Thoracic aorta (tissue), 2 donors: ENCODE results near the gene TRIM28. TPM values are rescaled to one million over a fixed set of nuclear protein-coding genes. Genes with fewer than 3 reads are reported as not detected.

Experiments used
- ATAC-seq: fragments of 150-250 bp; one replicate; pipeline ENCODE4 v1.8.0; 2017; ENCODE audit warnings: low read depth; ENCODE audit not compliant: insufficient number of reproducible peaks, low FRiP score
- DNase-seq: peaks from one replicate; pipeline ENCODE4 v3.0.0-alpha.2; 2020; ENCODE audit warnings: low spot score
- H3K27ac ChIP-seq, 2 donors: fragments of 200-600 bp; sonication (generic); 1 replicate in 1 of 2; 2 replicates in 1 of 2; pipeline ENCODE4 v1.5.1; 2016; ENCODE audit warnings: mild to moderate bottlenecking in 2 of 2, moderate library complexity in 2 of 2
- H3K27me3 ChIP-seq: fragments of 200-600 bp; sonication (generic); replicated peaks from 2 replicates; pipeline ENCODE4 v1.6.0; 2016; ENCODE audit warnings: mild to moderate bottlenecking; ENCODE audit not compliant: insufficient read depth
- H3K36me3 ChIP-seq: fragments of 200-600 bp; sonication (generic); one replicate; pipeline ENCODE4 v1.5.1; 2016
- H3K4me1 ChIP-seq, 2 donors: fragments of 200-600 bp; sonication (generic); 1 replicate in 1 of 2; 2 replicates in 1 of 2; pipeline versions ENCODE4 v1.5.1 to v1.6.0; 2016; ENCODE audit warnings: low read depth in 2 of 2, mild to moderate bottlenecking in 1 of 2; ENCODE audit not compliant: control insufficient read depth in 1 of 2
- H3K4me3 ChIP-seq: fragments of 200-600 bp; sonication (generic); 2 replicates; pipeline ENCODE4 v1.5.1; 2016; ENCODE audit warnings: mild to moderate bottlenecking
- H3K9me3 ChIP-seq: fragments of 200-600 bp; sonication (generic); 2 replicates; pipeline ENCODE4 v1.5.1; 2016
- CTCF ChIP-seq: fragments of 200-600 bp; sonication (generic); IDR thresholded peaks from one replicate; pipeline ENCODE4 v1.5.1; 2019; ENCODE audit warnings: antibody characterized with exemption
- total RNA-seq, 2 donors: library from RNA; depleted of rRNA; stranded (reverse); fragments of >200 nt; gene quantifications; one replicate each; pipeline versions ENCODE4 v1.1.0 to v1.2.3, GENCODE V29; 2016

Gene TRIM28
- total RNA-seq, 2 donors from 2014 or later, result 192 to 204 TPM

GRCh38 chr19:58586133-58586765 lies 42.4 kb downstream of the TRIM28 start:
- Histone ChIP-seq H3K27ac (no peak overlapping the region), H3K36me3 (peaks cover 16% of the 10 kb centered on the region), H3K4me1 (peaks cover 0 to 2% of the 10 kb centered on the region in 2 donors), H3K27me3 (no peaks in the 10 kb centered on the region), H3K4me3 (no peak overlapping the region), H3K9me3 (no peaks in the 10 kb centered on the region)
- ATAC-seq (no peak), DNase-seq (no peak)
- no peak for TF ChIP-seq CTCF

Other genes starting within 250 kb of the TRIM28 start
- 10 to 100 TPM; 37.4 to 87.9 TPM for gene ERVK3-1, start 238.7 kb upstream of the TRIM28 start, total RNA-seq
- 1 to 10 TPM; 1.1 to 4.2 TPM for gene ZSCAN22, start 217.1 kb upstream of the TRIM28 start, total RNA-seq
- gene A1BG, start 190.6 kb upstream of the TRIM28 start, total RNA-seq, result 10 to 100 TPM in 1 of 2 donors, 1 to 10 TPM in 1; 1.9 to 10.0 TPM
- 1 to 10 TPM in 1 of 2 donors, not detected in 1; 2.3 TPM for gene ZNF497, start 181.3 kb upstream of the TRIM28 start, total RNA-seq
- 1 to 10 TPM; 1.6 to 3.9 TPM for gene ZNF837, start 163.0 kb upstream of the TRIM28 start, total RNA-seq
- gene RPS5, start 156.8 kb upstream of the TRIM28 start, total RNA-seq, result 100 to 1,000 TPM; 747 to 789 TPM
- not detected for gene RNF225, start 148.4 kb upstream of the TRIM28 start, total RNA-seq
- gene ZNF584, start 135.4 kb upstream of the TRIM28 start, total RNA-seq, result 10 to 100 TPM; 18.7 to 31.5 TPM
- gene ZNF132, start 103.9 kb upstream of the TRIM28 start, total RNA-seq, result 10 to 100 TPM in 1 of 2 donors, 1 to 10 TPM in 1; 3.1 to 10.2 TPM
- 10 to 100 TPM in 1 of 2 donors, 1 to 10 TPM in 1; 6.0 to 12.0 TPM for gene ZNF324B, start 92.4 kb upstream of the TRIM28 start, total RNA-seq
- gene ZNF324, start 77.0 kb upstream of the TRIM28 start, total RNA-seq, result 10 to 100 TPM; 19.8 to 31.7 TPM
- 10 to 100 TPM; 17.8 to 23.7 TPM for gene ZNF446, start 67.7 kb upstream of the TRIM28 start, total RNA-seq
- 1 to 10 TPM; 7.1 to 8.5 TPM for gene SLC27A5, start 32.1 kb upstream of the TRIM28 start, total RNA-seq
- 10 to 100 TPM; 10.4 to 10.9 TPM for gene ZBTB45, start 24.3 kb upstream of the TRIM28 start, total RNA-seq
- 10 to 100 TPM; 90.3 to 98.8 TPM for gene CHMP2A, start 11.0 kb downstream of the TRIM28 start, total RNA-seq
- 10 to 100 TPM; 17.1 to 18.9 TPM for gene UBE2M, start 14.5 kb downstream of the TRIM28 start, total RNA-seq
- 10 to 100 TPM; 44.9 to 46.8 TPM for gene MZF1, start 29.3 kb downstream of the TRIM28 start, total RNA-seq